ENCODE results near the gene OR8J3. TPM values are rescaled to one million over a fixed set of nuclear protein-coding genes. Genes with fewer than 3 reads are reported as not detected.
"Not testable (repeated sequence)": the region's sequence is repeated elsewhere in the genome, so short reads cannot be mapped to it uniquely, and the experiment has no call there.

The OR8J3 gene
- not detected for polyA plus RNA-seq

- Mint-ChIP-seq H3K27me3 (ENCODE audit: low read depth in 3 of 3) (no peaks in the 10 kb centered on the region), H3K9me3 (peaks cover 2 to 58% (median 34%) of the 10 kb centered on the region in 6 donors), H3K4me3 (no peak within 1 kb of the TSS), H3K36me3 (no peaks in the 10 kb centered on the region), H3K4me1 (no peaks in the 10 kb centered on the region), H3K27ac (no peak within 1 kb of the TSS)
- DNase-seq, result no peak
Observed at GRCh38 chr11:56140151-56140661, at the start of gene OR8J3. OR8J3 (minus strand) TSS chr11:56140201; CDS start chr11:56137718, 2,483 bp downstream.

GRCh38 chr11:56188602-56189001 is 48.6 kb upstream of the OR8J3 start:
- Mint-ChIP-seq H3K4me3 (no peak overlapping the region), H3K27ac (no peak overlapping the region), H3K9me3 (peaks cover 4 to 53% (median 26%) of the 10 kb centered on the region in 6 donors), H3K4me1 (no peaks in the 10 kb centered on the region), H3K36me3 (no peaks in the 10 kb centered on the region), H3K27me3 (ENCODE audit: low read depth in 3 of 3) (peaks cover 0 to 2% (median 2%) of the 10 kb centered on the region in 3 donors)
- no peak for DNase-seq

GRCh38 chr11:56183459-56183858 is 43.5 kb upstream of the OR8J3 start:
- H3K4me3 Mint-ChIP-seq, result no peak overlapping the region

GRCh38 chr11:56176318-56176717 is 36.3 kb upstream of the OR8J3 start, which contains the start of gene OR5J2:
OR5J2 (plus strand) TSS chr11:56176618; CDS start chr11:56176618, 0 bp downstream.
- DNase-seq, result no peak
- no peaks in the 10 kb centered on the region for H3K36me3 Mint-ChIP-seq
- H3K27me3 Mint-ChIP-seq (ENCODE audit: low read depth in 3 of 3), result peaks cover 0 to 2% (median 0%) of the 10 kb centered on the region in 3 donors
- no peak within 1 kb of the TSS for H3K4me3 Mint-ChIP-seq
- H3K27ac Mint-ChIP-seq, result no peak within 1 kb of the TSS
- peaks cover 4 to 31% (median 23%) of the 10 kb centered on the region in 6 donors for H3K9me3 Mint-ChIP-seq
- no peaks in the 10 kb centered on the region for H3K4me1 Mint-ChIP-seq

More at GRCh38 chr11:56183459-56183858, 43.5 kb upstream of the OR8J3 start:
- peaks cover 11 to 45% (median 33%) of the 10 kb centered on the region in 6 donors for H3K9me3 Mint-ChIP-seq
- H3K27me3 Mint-ChIP-seq (ENCODE audit: low read depth in 3 of 3), result peaks cover 0 to 2% (median 2%) of the 10 kb centered on the region in 3 donors
- H3K36me3 Mint-ChIP-seq, result no peaks in the 10 kb centered on the region
- no peaks in the 10 kb centered on the region for H3K4me1 Mint-ChIP-seq
- no peak overlapping the region for H3K27ac Mint-ChIP-seq
- DNase-seq, result no peak

GRCh38 chr11:56172256-56172830 is 32.3 kb upstream of the OR8J3 start:
- H3K27me3 Mint-ChIP-seq (ENCODE audit: low read depth in 3 of 3), result peaks cover 0 to 2% (median 0%) of the 10 kb centered on the region in 3 donors
- DNase-seq, result no peak
- H3K27ac Mint-ChIP-seq, result no peak overlapping the region
- H3K36me3 Mint-ChIP-seq, result peaks cover 0 to 3% (median 0%) of the 10 kb centered on the region in 3 donors
- H3K9me3 Mint-ChIP-seq, result peaks cover 0 to 46% (median 35%) of the 10 kb centered on the region in 6 donors
- H3K4me3 Mint-ChIP-seq, result no peak overlapping the region
- H3K4me1 Mint-ChIP-seq, result no peaks in the 10 kb centered on the region

GRCh38 chr11:56163804-56164203 is 23.8 kb upstream of the OR8J3 start:
- peaks cover 8 to 38% (median 29%) of the 10 kb centered on the region in 6 donors for H3K9me3 Mint-ChIP-seq
- no peaks in the 10 kb centered on the region for H3K36me3 Mint-ChIP-seq
- no peak for DNase-seq
- no peaks in the 10 kb centered on the region for H3K4me1 Mint-ChIP-seq
- H3K27ac Mint-ChIP-seq, result no peak overlapping the region
- no peaks in the 10 kb centered on the region for H3K27me3 Mint-ChIP-seq (ENCODE audit: low read depth in 3 of 3)
- no peak overlapping the region for H3K4me3 Mint-ChIP-seq

GRCh38 chr11:56160217-56160616 is 20.2 kb upstream of the OR8J3 start, which contains the start of gene OR8K5:
OR8K5 (minus strand) TSS chr11:56160317; CDS start chr11:56160317, 0 bp downstream.
- Mint-ChIP-seq H3K27me3 (ENCODE audit: low read depth in 3 of 3) (peaks cover 0 to 2% (median 0%) of the 10 kb centered on the region in 3 donors), H3K4me3 (no peak within 1 kb of the TSS), H3K4me1 (no peaks in the 10 kb centered on the region), H3K36me3 (peaks cover 0 to 6% (median 0%) of the 10 kb centered on the region in 3 donors), H3K27ac (no peak within 1 kb of the TSS), H3K9me3 (peaks cover 12 to 42% (median 26%) of the 10 kb centered on the region in 6 donors)
- DNase-seq, result no peak

- Mint-ChIP-seq H3K36me3 (peaks cover 0 to 3% (median 3%) of the 10 kb centered on the region in 3 donors), H3K4me1 (no peaks in the 10 kb centered on the region), H3K27ac (no peak overlapping the region), H3K27me3 (ENCODE audit: low read depth in 3 of 3) (peaks cover 0 to 3% (median 0%) of the 10 kb centered on the region in 3 donors), H3K9me3 (peaks cover 24 to 80% (median 52%) of the 10 kb centered on the region in 6 donors), H3K4me3 (no peak overlapping the region)
- no peak for DNase-seq
Observed at GRCh38 chr11:56152333-56152732, 12.3 kb upstream of the OR8J3 start.

GRCh38 chr11:56151376-56151775 is 11.4 kb upstream of the OR8J3 start:
- H3K27ac Mint-ChIP-seq, result no peak overlapping the region
- H3K9me3 Mint-ChIP-seq, result peaks cover 23 to 78% (median 48%) of the 10 kb centered on the region in 6 donors
- DNase-seq, result no peak
- H3K36me3 Mint-ChIP-seq, result peaks cover 0 to 3% (median 0%) of the 10 kb centered on the region in 3 donors
- no peaks in the 10 kb centered on the region for H3K4me1 Mint-ChIP-seq
- peaks cover 0 to 3% (median 0%) of the 10 kb centered on the region in 3 donors for H3K27me3 Mint-ChIP-seq (ENCODE audit: low read depth in 3 of 3)
- H3K4me3 Mint-ChIP-seq, result no peak overlapping the region

GRCh38 chr11:56143681-56144080 is 3.7 kb upstream of the OR8J3 start:
- not testable (repeated sequence) for H3K36me3 Mint-ChIP-seq; H3K27ac Mint-ChIP-seq; H3K4me1 Mint-ChIP-seq; H3K4me3 Mint-ChIP-seq; DNase-seq; H3K27me3 Mint-ChIP-seq (ENCODE audit: low read depth in 3 of 3)
- peaks cover 1 to 47% (median 30%) of the 10 kb centered on the region in 6 donors for H3K9me3 Mint-ChIP-seq

- DNase-seq, result no peak
- Mint-ChIP-seq H3K27ac (no peak within 1 kb of the TSS), H3K27me3 (ENCODE audit: low read depth in 3 of 3) (no peaks in the 10 kb centered on the region), H3K9me3 (peaks cover 3 to 46% (median 21%) of the 10 kb centered on the region in 6 donors), H3K4me3 (no peak within 1 kb of the TSS), H3K4me1 (no peaks in the 10 kb centered on the region), H3K36me3 (no peaks in the 10 kb centered on the region)
Observed at GRCh38 chr11:56122073-56122472, 17.9 kb downstream of the OR8J3 start, which contains the start of gene OR8H3. OR8H3 (plus strand) TSS chr11:56122373; CDS start chr11:56122373, 0 bp downstream.

GRCh38 chr11:56103210-56103737 is 36.7 kb downstream of the OR8J3 start, which contains the start of gene OR8H2:
OR8H2 (plus strand) TSS chr11:56103687; CDS start chr11:56105043, 1,356 bp downstream.
- H3K27me3 Mint-ChIP-seq (ENCODE audit: low read depth in 3 of 3), result peaks cover 0 to 1% (median 0%) of the 10 kb centered on the region in 3 donors
- DNase-seq, result no peak
- H3K4me3 Mint-ChIP-seq, result no peak within 1 kb of the TSS
- no peak within 1 kb of the TSS for H3K27ac Mint-ChIP-seq
- peaks cover 0 to 4% (median 0%) of the 10 kb centered on the region in 3 donors for H3K36me3 Mint-ChIP-seq
- H3K9me3 Mint-ChIP-seq, result peaks cover 20 to 40% (median 30%) of the 10 kb centered on the region in 6 donors
- no peaks in the 10 kb centered on the region for H3K4me1 Mint-ChIP-seq

- peaks cover 0 to 3% (median 0%) of the 10 kb centered on the region in 3 donors for H3K36me3 Mint-ChIP-seq
Observed at GRCh38 chr11:56093008-56093407, 47.0 kb downstream of the OR8J3 start, which contains the start of gene OR8I2. OR8I2 (plus strand) TSS chr11:56093308; CDS start chr11:56093308, 0 bp downstream.

GRCh38 chr11:56089697-56090096 is 50.3 kb downstream of the OR8J3 start:
- Mint-ChIP-seq H3K27ac (no peak overlapping the region), H3K4me1 (no peaks in the 10 kb centered on the region), H3K27me3 (ENCODE audit: low read depth in 3 of 3) (no peaks in the 10 kb centered on the region), H3K9me3 (peaks cover 4 to 40% (median 11%) of the 10 kb centered on the region in 6 donors), H3K36me3 (peaks cover 0 to 4% (median 0%) of the 10 kb centered on the region in 3 donors), H3K4me3 (no peak overlapping the region)
- no peak for DNase-seq

More at GRCh38 chr11:56093008-56093407, 47.0 kb downstream of the OR8J3 start, which contains the start of gene OR8I2:
- peaks cover 2 to 52% (median 16%) of the 10 kb centered on the region in 6 donors for H3K9me3 Mint-ChIP-seq
- H3K27ac Mint-ChIP-seq, result no peak within 1 kb of the TSS
- DNase-seq, result no peak
- H3K4me3 Mint-ChIP-seq, result no peak within 1 kb of the TSS
- no peaks in the 10 kb centered on the region for H3K4me1 Mint-ChIP-seq
- no peaks in the 10 kb centered on the region for H3K27me3 Mint-ChIP-seq (ENCODE audit: low read depth in 3 of 3)

Measured in immature natural killer cell (primary cell).